H1 (cell line): Measurements from ENCODE around the gene BMF. TPM values are rescaled to one million over a fixed set of nuclear protein-coding genes. Genes with fewer than 3 reads are reported as not detected.

Source experiments
- SRF ChIP-seq: IDR thresholded peaks from 2 replicates; pipeline ENCODE4 v1.6.1; 2011; ENCODE audit warnings: mild to moderate bottlenecking, low read depth, low read length, moderate library complexity
- polyA plus RNA-seq, 7 experiments: library from polyadenylated mRNA; depleted of rRNA in 3 of 7; stranded (reverse) in 5 of 7; unstranded in 2 of 7; fragments of >200 nt in 5 of 7; fragments of 200-250 nt in 2 of 7; gene quantifications; 1 replicate in 5 of 7; 2 replicates in 1 of 7; 4 replicates in 1 of 7; pipeline versions ENCODE4 v1.2.1 to v1.2.3, GENCODE V29; 2011 to 2013; ENCODE audit warnings: missing spikeins in 2 of 7, mixed read lengths in 2 of 7
- total RNA-seq: library from RNA; stranded (reverse); fragmentation: NEBNext Ultra II Directional; extraction: Animal tissue kit (Norgen Biotek cat#: 25700); gene quantifications from 2 replicates; pipeline ENCODE4 v1.2.1, GENCODE V29; 2021

Gene BMF
- total and polyA plus RNA-seq, 2 of the 8 experiments (the other 6 are each of a cell fraction or from before 2014, with no cell fraction given) = 21.2 to 24.2 TPM

DNA sequence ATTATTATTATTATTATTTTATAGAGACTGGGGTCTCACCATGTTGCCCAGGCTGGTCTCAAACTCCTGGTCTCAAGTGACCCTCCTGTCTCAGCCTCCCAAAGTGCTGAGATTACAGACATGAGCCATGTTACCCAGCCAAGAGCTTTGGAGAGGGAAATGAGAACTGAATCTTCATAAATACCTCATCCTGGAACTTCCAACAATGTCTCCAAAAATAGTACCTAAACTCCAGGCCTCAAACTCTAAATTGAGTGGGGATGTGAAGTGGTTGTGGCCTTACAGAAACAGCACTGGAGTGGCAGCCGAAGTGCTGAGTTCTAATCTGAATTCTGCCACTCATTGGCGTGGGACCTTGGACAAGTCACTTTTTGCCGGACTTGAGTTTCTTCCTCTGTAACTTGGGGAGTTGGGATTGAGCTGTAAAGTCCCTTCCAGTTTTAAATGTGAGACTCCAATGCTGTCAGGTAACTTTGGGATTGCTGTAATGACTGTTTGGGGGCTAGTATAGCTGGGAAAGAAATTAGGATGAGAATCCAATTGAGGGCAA, 59.7 kb downstream of the BMF start (continued):
- TF ChIP-seq SRF = no peak
